Measurements from ENCODE around the gene DGCR8.

DNA sequence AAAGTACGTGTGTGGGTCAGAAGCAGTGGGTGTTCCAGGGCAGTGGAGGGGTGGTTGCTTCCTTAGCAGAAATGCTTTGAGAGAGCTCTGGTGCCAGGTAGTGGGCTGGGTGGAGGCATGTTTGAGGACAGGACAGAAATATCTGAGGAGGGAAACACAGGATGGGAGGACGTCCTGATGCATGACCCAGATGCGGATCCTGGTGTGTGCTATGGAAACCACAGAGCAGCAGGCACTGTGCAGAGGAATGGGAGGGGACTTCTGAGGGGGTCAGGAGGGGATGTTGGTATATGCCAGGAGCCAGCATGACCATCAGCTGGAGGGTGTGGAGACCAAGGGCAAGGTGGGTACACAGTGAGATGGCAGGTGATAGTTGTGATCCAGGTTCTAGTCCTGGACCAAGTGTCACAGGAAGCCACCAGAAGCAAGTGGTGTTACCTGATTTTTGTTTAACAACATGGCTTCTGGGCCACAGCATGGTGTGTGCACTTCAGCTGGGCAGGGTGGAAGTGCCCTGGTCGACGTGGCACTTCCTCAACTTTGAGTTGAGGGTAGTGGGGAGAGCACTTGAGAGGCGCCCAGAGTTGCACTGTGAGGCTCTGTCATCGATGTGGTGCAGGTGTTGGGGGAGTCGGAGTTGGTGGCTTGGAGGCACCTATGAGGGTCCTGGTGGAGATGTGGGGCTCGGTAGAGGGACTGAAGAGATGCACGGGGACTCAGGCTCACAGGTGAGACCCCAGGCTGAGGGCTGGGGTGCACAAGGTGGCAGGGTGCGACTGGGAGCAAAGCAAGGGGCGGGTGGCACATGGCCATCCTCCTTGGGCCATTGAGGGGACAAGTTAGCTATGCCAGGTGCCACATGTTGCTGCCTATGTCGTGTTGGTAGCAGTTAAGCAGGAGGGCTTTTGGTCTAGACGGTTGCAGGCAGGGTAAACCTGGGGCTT, 7.5 kb downstream of the DGCR8 start:
- TF ChIP-seq NFRKB (IDR thresholded peaks at IDR 0.05) (no peak), HDGF (IDR thresholded peaks at IDR 0.05; ENCODE audit: borderline replicate concordance) (no peak), FOXK2 (IDR thresholded peaks at IDR 0.05) (no peak), FOXA1 (IDR thresholded peaks at IDR 0.05) (no peak), BHLHE40 (IDR thresholded peaks at IDR 0.05; ENCODE audit: borderline replicate concordance) (no peak), CTBP1 (IDR thresholded peaks at IDR 0.05; ENCODE audit: borderline replicate concordance) (no peak), SP1 (IDR thresholded peaks at IDR 0.05) (no peak), SUZ12 (IDR thresholded peaks at IDR 0.05) (no peak), TARDBP (IDR thresholded peaks at IDR 0.05) (no peak), ELF4 (IDR thresholded peaks at IDR 0.05) (no peak)
- TF ChIP-seq, protein P1, sequence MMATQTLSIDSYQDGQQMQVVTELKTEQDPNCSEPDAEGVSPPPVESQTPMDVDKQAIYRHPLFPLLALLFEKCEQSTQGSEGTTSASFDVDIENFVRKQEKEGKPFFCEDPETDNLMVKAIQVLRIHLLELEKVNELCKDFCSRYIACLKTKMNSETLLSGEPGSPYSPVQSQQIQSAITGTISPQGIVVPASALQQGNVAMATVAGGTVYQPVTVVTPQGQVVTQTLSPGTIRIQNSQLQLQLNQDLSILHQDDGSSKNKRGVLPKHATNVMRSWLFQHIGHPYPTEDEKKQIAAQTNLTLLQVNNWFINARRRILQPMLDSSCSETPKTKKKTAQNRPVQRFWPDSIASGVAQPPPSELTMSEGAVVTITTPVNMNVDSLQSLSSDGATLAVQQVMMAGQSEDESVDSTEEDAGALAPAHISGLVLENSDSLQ (IDR thresholded peaks at IDR 0.05) = no peak
